Effector memory CD8-positive, alpha-beta T cell (primary cell): ENCODE measurements around the gene APBB3.

Source experiments
- ATAC-seq: fragments of 150-1000 bp; cut with Tn5 transposase; replicated peaks from 2 replicates; pipeline ENCODE4 v1.10.0; 2021; ENCODE audit warnings: mild to moderate bottlenecking, moderate library complexity
- DNase-seq, 3 experiments: peaks; one replicate each; pipeline ENCODE4 v3.0.0; 2021
- H3K27ac Mint-ChIP-seq, 2 donors: one replicate each; pipeline ENCODE4 v1.8.0; 2022; ENCODE audit warnings: mild to moderate bottlenecking in 2 of 2, mixed read lengths in 2 of 2, moderate library complexity in 2 of 2
- H3K27me3 Mint-ChIP-seq, 2 donors: one replicate each; pipeline ENCODE4 v1.8.0; 2022; ENCODE audit warnings: mixed read lengths in 2 of 2
- H3K36me3 Mint-ChIP-seq: one replicate; pipeline ENCODE4 v1.8.0; 2022; ENCODE audit warnings: mild to moderate bottlenecking, moderate library complexity, mixed read lengths; ENCODE audit not compliant: insufficient read depth
- H3K4me1 Mint-ChIP-seq, 2 donors: one replicate each; pipeline ENCODE4 v1.8.0; 2022; ENCODE audit warnings: low read depth in 2 of 2, mixed read lengths in 2 of 2
- H3K4me3 Mint-ChIP-seq, 2 donors: one replicate each; pipeline ENCODE4 v1.8.0; 2022; ENCODE audit warnings: mild to moderate bottlenecking in 2 of 2, mixed read lengths in 2 of 2, moderate library complexity in 2 of 2
- H3K9me3 Mint-ChIP-seq, 2 donors: one replicate each; pipeline ENCODE4 v1.8.0; 2022; ENCODE audit warnings: mixed read lengths in 2 of 2

APBB3 gene

GRCh38 chr5:140557136-140557805 lies 7.1 kb downstream of the APBB3 start, which contains the start of gene SRA1:
SRA1 (minus strand) TSS chr5:140557473; CDS start chr5:140557452, 21 bp downstream.
- no peaks in the 10 kb centered on the region for H3K27me3 Mint-ChIP-seq
- DNase-seq: peak; percentile 77 to 80 (median 79)
- no peaks in the 10 kb centered on the region for H3K9me3 Mint-ChIP-seq
- peak; percentile 93 for ATAC-seq
- peaks cover 38 to 50% of the 10 kb centered on the region in 2 donors for H3K4me1 Mint-ChIP-seq
- peak within 1 kb of the TSS; percentile 91 to 94 for H3K4me3 Mint-ChIP-seq
- peaks cover 11% of the 10 kb centered on the region for H3K36me3 Mint-ChIP-seq
- peak within 1 kb of the TSS; percentile 96 to 97 for H3K27ac Mint-ChIP-seq

GRCh38 chr5:140556438-140556837 lies 8.0 kb downstream of the APBB3 start:
- H3K4me1 Mint-ChIP-seq: peaks cover 38 to 52% of the 10 kb centered on the region in 2 donors
- H3K36me3 Mint-ChIP-seq: peaks cover 9% of the 10 kb centered on the region
- no peak for DNase-seq

GRCh38 chr5:140555747-140556312 lies 8.6 kb downstream of the APBB3 start:
- H3K4me1 Mint-ChIP-seq: peaks cover 38 to 52% of the 10 kb centered on the region in 2 donors
- no peaks in the 10 kb centered on the region for H3K27me3 Mint-ChIP-seq
- peak overlapping the region; percentile 91 to 94 for H3K4me3 Mint-ChIP-seq
- no peaks in the 10 kb centered on the region for H3K9me3 Mint-ChIP-seq
- H3K36me3 Mint-ChIP-seq: peaks cover 15% of the 10 kb centered on the region
- DNase-seq (no peak), ATAC-seq (no peak)
- H3K27ac Mint-ChIP-seq: peak overlapping the region; percentile 96 to 97

More at GRCh38 chr5:140556438-140556837, 8.0 kb downstream of the APBB3 start:
- ATAC-seq: peak; percentile 58
- Mint-ChIP-seq H3K9me3 (no peaks in the 10 kb centered on the region), H3K27ac (peak overlapping the region; percentile 96 to 97), H3K27me3 (no peaks in the 10 kb centered on the region), H3K4me3 (peak overlapping the region; percentile 91 to 94)

GRCh38 chr5:140554454-140554853 lies 9.9 kb downstream of the APBB3 start:
- ATAC-seq: no peak
- H3K36me3 Mint-ChIP-seq: peaks cover 21% of the 10 kb centered on the region

GRCh38 chr5:140553657-140554056 lies 10.7 kb downstream of the APBB3 start:
- peak overlapping the region; percentile 96 to 97 for H3K27ac Mint-ChIP-seq
- peaks cover 26% of the 10 kb centered on the region for H3K36me3 Mint-ChIP-seq
- H3K27me3 Mint-ChIP-seq: no peaks in the 10 kb centered on the region
- no peaks in the 10 kb centered on the region for H3K9me3 Mint-ChIP-seq
- no peak for ATAC-seq
- DNase-seq: no peak
- H3K4me3 Mint-ChIP-seq: no peak overlapping the region
- H3K4me1 Mint-ChIP-seq: peaks cover 44 to 67% of the 10 kb centered on the region in 2 donors

More at GRCh38 chr5:140554454-140554853, 9.9 kb downstream of the APBB3 start:
- DNase-seq: no peak
- Mint-ChIP-seq H3K27me3 (no peaks in the 10 kb centered on the region), H3K9me3 (no peaks in the 10 kb centered on the region), H3K4me1 (peaks cover 38 to 61% of the 10 kb centered on the region in 2 donors), H3K27ac (peak overlapping the region; percentile 96 to 97), H3K4me3 (peak overlapping the region in 1 of 2 donors; percentile 6)

GRCh38 chr5:140551872-140552271 lies 12.5 kb downstream of the APBB3 start:
- Mint-ChIP-seq H3K36me3 (peaks cover 40% of the 10 kb centered on the region), H3K27me3 (no peaks in the 10 kb centered on the region), H3K4me1 (peaks cover 38 to 70% of the 10 kb centered on the region in 2 donors), H3K27ac (peak overlapping the region in 1 of 2 donors; percentile 51), H3K4me3 (no peak overlapping the region), H3K9me3 (no peaks in the 10 kb centered on the region)
- DNase-seq (no peak), ATAC-seq (no peak)

GRCh38 chr5:140550147-140551079 lies 14.0 kb downstream of the APBB3 start:
- H3K4me3 Mint-ChIP-seq: no peak overlapping the region
- H3K4me1 Mint-ChIP-seq: peaks cover 27 to 57% of the 10 kb centered on the region in 2 donors
- no peaks in the 10 kb centered on the region for H3K9me3 Mint-ChIP-seq
- H3K27ac Mint-ChIP-seq: peak overlapping the region in 1 of 2 donors; percentile 51
- H3K36me3 Mint-ChIP-seq: peaks cover 51% of the 10 kb centered on the region
- no peaks in the 10 kb centered on the region for H3K27me3 Mint-ChIP-seq
- no peak for DNase-seq
- no peak for ATAC-seq

- H3K27ac Mint-ChIP-seq: peak overlapping the region; percentile 87 to 91
- no peak for ATAC-seq
- H3K4me1 Mint-ChIP-seq: peaks cover 22 to 48% of the 10 kb centered on the region in 2 donors
- peak overlapping the region; percentile 18 to 83 for H3K4me3 Mint-ChIP-seq
- H3K9me3 Mint-ChIP-seq: no peaks in the 10 kb centered on the region
- DNase-seq: no peak
- peaks cover 50% of the 10 kb centered on the region for H3K36me3 Mint-ChIP-seq
- no peaks in the 10 kb centered on the region for H3K27me3 Mint-ChIP-seq
These were observed 14.9 kb downstream of the APBB3 start for GRCh38 chr5:140549237-140550144.

- DNase-seq (no peak), ATAC-seq (no peak)
- Mint-ChIP-seq H3K9me3 (no peaks in the 10 kb centered on the region), H3K36me3 (peaks cover 56% of the 10 kb centered on the region), H3K27ac (peak overlapping the region; percentile 87 to 91), H3K27me3 (no peaks in the 10 kb centered on the region), H3K4me1 (peaks cover 19 to 41% of the 10 kb centered on the region in 2 donors), H3K4me3 (peak overlapping the region; percentile 70 to 83)
These were observed 15.6 kb downstream of the APBB3 start for GRCh38 chr5:140548791-140549190.

GRCh38 chr5:140548300-140548688 lies 16.1 kb downstream of the APBB3 start:
- Mint-ChIP-seq H3K9me3 (no peaks in the 10 kb centered on the region), H3K27ac (peak overlapping the region; percentile 87 to 91), H3K4me1 (peaks cover 14 to 36% of the 10 kb centered on the region in 2 donors), H3K4me3 (peak overlapping the region; percentile 70 to 83), H3K27me3 (no peaks in the 10 kb centered on the region), H3K36me3 (peaks cover 56% of the 10 kb centered on the region)
- no peak for ATAC-seq
- DNase-seq: no peak

- Mint-ChIP-seq H3K27me3 (no peaks in the 10 kb centered on the region), H3K9me3 (no peaks in the 10 kb centered on the region), H3K4me1 (peaks cover 9 to 30% of the 10 kb centered on the region in 2 donors), H3K36me3 (peaks cover 59% of the 10 kb centered on the region), H3K27ac (peak within 1 kb of the TSS; percentile 87 to 91), H3K4me3 (peak within 1 kb of the TSS; percentile 70 to 83)
- ATAC-seq (peak; percentile 98), DNase-seq (peak; percentile 81 to 85 (median 82))
These were observed 16.7 kb downstream of the APBB3 start, which contains the start of gene EIF4EBP3 for GRCh38 chr5:140547508-140548299. EIF4EBP3 (plus strand) TSS chr5:140547662; CDS start chr5:140547738, 76 bp downstream.
